NCI-H748 (cell line): ENCODE data around the gene IGSF5.

ENCODE experiments used
- DNase-seq: peaks from one replicate; lab custom pipeline; 2025; ENCODE audit not compliant: unreplicated experiment; lab: John Stamatoyannopoulos, UW

The IGSF5 gene

GRCh38 chr21:39744883-39745282 lies at the start of gene IGSF5:
Gene IGSF5 (plus strand): TSS chr21:39745183. CDS start chr21:39745510, 327 bp downstream.
- DNase-seq = peak; percentile 33

- peak; percentile 47 for DNase-seq
These were observed 48.8 kb upstream of the IGSF5 start for GRCh38 chr21:39696196-39696595.

GRCh38 chr21:39696618-39697017 lies 48.4 kb upstream of the IGSF5 start:
- peak; percentile 89 for DNase-seq

GRCh38 chr21:39700318-39700717 lies 44.7 kb upstream of the IGSF5 start:
- no peak for DNase-seq

- DNase-seq = no peak
These were observed 41.4 kb upstream of the IGSF5 start for GRCh38 chr21:39703578-39703977.

GRCh38 chr21:39705849-39706248 lies 39.1 kb upstream of the IGSF5 start:
- peak; percentile 15 for DNase-seq

GRCh38 chr21:39707316-39707715 lies 37.7 kb upstream of the IGSF5 start:
- DNase-seq = no peak

GRCh38 chr21:39710866-39711265 lies 34.1 kb upstream of the IGSF5 start:
- no peak for DNase-seq

GRCh38 chr21:39712273-39712672 lies 32.7 kb upstream of the IGSF5 start:
- DNase-seq = no peak

GRCh38 chr21:39712976-39713375 lies 32.0 kb upstream of the IGSF5 start:
- peak; percentile 56 for DNase-seq

- DNase-seq = no peak
These were observed 31.1 kb upstream of the IGSF5 start for GRCh38 chr21:39713905-39714304.

- DNase-seq = no peak
These were observed 30.7 kb upstream of the IGSF5 start for GRCh38 chr21:39714331-39714730.

- peak; percentile 60 for DNase-seq
These were observed 29.1 kb upstream of the IGSF5 start for GRCh38 chr21:39715804-39716397.

GRCh38 chr21:39720126-39720778 lies 24.7 kb upstream of the IGSF5 start:
- no peak for DNase-seq

GRCh38 chr21:39721885-39722284 lies 23.1 kb upstream of the IGSF5 start:
- DNase-seq = no peak

GRCh38 chr21:39724944-39725343 lies 20.0 kb upstream of the IGSF5 start:
- DNase-seq = no peak

- DNase-seq = no peak
These were observed 18.9 kb upstream of the IGSF5 start for GRCh38 chr21:39726133-39726532.

GRCh38 chr21:39727401-39728120 lies 17.4 kb upstream of the IGSF5 start:
- no peak for DNase-seq

GRCh38 chr21:39728341-39728740 lies 16.6 kb upstream of the IGSF5 start:
- no peak for DNase-seq

- DNase-seq = peak; percentile 44
These were observed 14.4 kb upstream of the IGSF5 start for GRCh38 chr21:39730418-39731157.

- no peak for DNase-seq
These were observed 8.3 kb upstream of the IGSF5 start for GRCh38 chr21:39736716-39737115.
